A673 (cell line): ENCODE data around the gene CPLX3. TPM values are rescaled to one million over a fixed set of nuclear protein-coding genes. Genes with fewer than 3 reads are reported as not detected.
A peak's percentile ranks its signal among the peaks of the same experiment; 100 is the strongest.

Experiments
- BruUV-seq: library from RNA; stranded (reverse); fragments of 400-500 nt; replicated peaks from 2 replicates; lab custom pipeline; 2021; lab: Mats Ljungman, UMichigan
- CTCF ChIA-PET: fragments of 300-600 bp; sonication (Branson Sonifier 250); formaldehyde crosslinking; loops from one replicate; lab custom pipeline; 2022; ENCODE audit warnings: antibody characterized with exemption; lab: Charles Lee
- POLR2A ChIA-PET: fragments of 300-600 bp; sonication (Branson Sonifier 250); formaldehyde crosslinking; loops from one replicate; lab custom pipeline; 2022; ENCODE audit warnings: antibody characterized with exemption; ENCODE audit not compliant: low non-redundant PET; lab: Charles Lee
- DNase-seq: peaks from one replicate; pipeline ENCODE4 v3.0.0-alpha.2; 2015; ENCODE audit warnings: low spot score
- H3K27ac ChIP-seq: fragments of 200-600 bp; sonication (generic); 2 replicates; pipeline ENCODE4 v1.5.1; 2016; ENCODE audit warnings: mixed run types, low read depth, mild to moderate bottlenecking, mixed read lengths, antibody characterized with exemption, low read length; ENCODE audit not compliant: poor library complexity, severe bottlenecking
- H3K27me3 ChIP-seq: fragments of 200-600 bp; sonication (generic); replicated peaks from 2 replicates; pipeline ENCODE4 v1.6.1; 2017; ENCODE audit warnings: mixed run types, low read depth, mild to moderate bottlenecking, mixed read lengths, antibody characterized with exemption, low read length; ENCODE audit not compliant: insufficient read depth, poor library complexity
- H3K36me3 ChIP-seq: fragments of 200-600 bp; sonication (generic); 2 replicates; pipeline ENCODE4 v1.6.1; 2016; ENCODE audit warnings: mixed run types, mild to moderate bottlenecking, mixed read lengths, antibody characterized with exemption, low read length; ENCODE audit not compliant: insufficient read depth, poor library complexity, severe bottlenecking
- H3K4me1 ChIP-seq: fragments of 200-600 bp; sonication (generic); 2 replicates; pipeline ENCODE4 v1.6.1; 2017; ENCODE audit warnings: mixed run types, mild to moderate bottlenecking, mixed read lengths, antibody characterized with exemption, low read length; ENCODE audit not compliant: insufficient read depth, poor library complexity, severe bottlenecking
- H3K4me3 ChIP-seq: fragments of 200-600 bp; sonication (generic); 2 replicates; pipeline ENCODE4 v1.5.1; 2016; ENCODE audit warnings: low read depth, mixed run types, mild to moderate bottlenecking, mixed read lengths, low read length; ENCODE audit not compliant: poor library complexity, severe bottlenecking
- H3K9me3 ChIP-seq: fragments of 200-600 bp; sonication (generic); 2 replicates; pipeline ENCODE4 v1.6.1; 2016; ENCODE audit warnings: mixed run types, low read depth, mild to moderate bottlenecking, mixed read lengths, antibody characterized with exemption, low read length; ENCODE audit not compliant: poor library complexity, severe bottlenecking
- CTCF ChIP-seq: fragments of 300-800, 200-600 bp; sonication (generic); conservative IDR thresholded peaks from 2 replicates; pipeline ENCODE4 v1.5.1; 2017; ENCODE audit warnings: low read depth, mild to moderate bottlenecking, antibody characterized with exemption, low read length, moderate library complexity, mixed read lengths
- EZH2 ChIP-seq: fragments of 200-600 bp; sonication (generic); IDR thresholded peaks from 2 replicates; pipeline ENCODE4 v1.6.1; 2017; ENCODE audit warnings: borderline replicate concordance, low read depth, mild to moderate bottlenecking, mixed read lengths, antibody characterized with exemption, low read length; ENCODE audit not compliant: poor library complexity, severe bottlenecking
- intact Hi-C: fragments of 100-400 bp; cut with micrococcal nuclease; formaldehyde crosslinking; loops from one replicate; pipeline ENCODE4 v1.10.0; 2022; ENCODE audit not compliant: unreplicated experiment
- total RNA-seq: library from RNA; stranded (reverse); gene quantifications from 2 replicates; pipeline ENCODE4 v1.2.3, GENCODE V29; 2021

The CPLX3 gene
- total RNA-seq, 1 experiment from 2014 or later, result 0.17 TPM

DNA sequence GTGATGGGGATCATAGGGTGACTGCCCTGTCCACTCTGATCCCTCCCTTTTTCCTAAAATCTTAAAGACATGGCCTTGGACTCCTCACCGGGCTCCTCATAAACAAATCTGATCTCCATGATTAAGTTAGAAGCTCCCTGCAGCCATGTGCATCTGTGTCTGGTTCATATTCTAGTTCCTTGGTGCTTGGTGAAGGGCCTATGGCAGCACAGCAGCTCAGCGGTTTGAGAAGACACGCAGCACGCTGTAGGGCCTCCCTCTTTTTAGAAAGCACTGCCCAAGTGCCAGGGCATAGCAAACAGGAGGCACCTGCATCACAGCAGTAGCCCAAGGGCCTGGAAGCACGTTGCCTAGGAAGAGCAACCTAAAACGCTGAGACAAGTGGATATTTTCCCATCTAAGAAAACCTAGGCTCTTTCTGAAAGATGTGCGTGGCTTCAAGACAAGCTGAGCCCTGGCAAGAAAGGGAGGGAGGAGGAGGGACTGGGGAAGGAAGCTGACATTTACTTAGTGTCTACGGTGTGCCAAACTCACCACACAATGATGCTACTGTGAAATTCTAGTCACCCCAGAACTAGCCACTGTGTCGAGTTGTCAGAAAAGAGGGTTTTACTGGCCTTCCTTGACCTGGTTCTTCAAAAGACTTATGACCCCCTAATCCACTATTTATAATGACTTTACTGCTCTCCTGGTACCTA, 31.4 kb downstream of the CPLX3 start:
- no peaks in the 10 kb centered on the region for H3K27me3 ChIP-seq
- CTCF ChIA-PET, result no interaction called here
- H3K36me3 ChIP-seq, result peaks cover 17% of the 10 kb centered on the region
- no TSS peak for BruUV-seq
- no peak for DNase-seq
- intact Hi-C loops, result no loop called here
- TF ChIP-seq CTCF (no peak), EZH2 (no peak)
- H3K27ac ChIP-seq, result peak overlapping the region; percentile 30
- no peak overlapping the region for H3K4me3 ChIP-seq
- POLR2A ChIA-PET, result no interaction called here
- no peaks in the 10 kb centered on the region for H3K9me3 ChIP-seq
- H3K4me1 ChIP-seq, result no peaks in the 10 kb centered on the region

- ChIA-PET CTCF (interaction anchor here (0.6 kb wide), 1 partner anchor 22 kb away, joined by 4 read pairs; no protein-coding TSS in a partner anchor), POLR2A (no interaction called here)
- H3K4me1 ChIP-seq, result no peaks in the 10 kb centered on the region
- H3K27ac ChIP-seq, result peak overlapping the region; percentile 30
- H3K4me3 ChIP-seq, result no peak overlapping the region
- H3K9me3 ChIP-seq, result no peaks in the 10 kb centered on the region
- intact Hi-C loops, result no loop called here
- TF ChIP-seq CTCF, result no peak
- TF ChIP-seq EZH2, result no peak
- H3K27me3 ChIP-seq, result no peaks in the 10 kb centered on the region
- BruUV-seq, result no TSS peak
- H3K36me3 ChIP-seq, result peaks cover 12% of the 10 kb centered on the region
- no peak for DNase-seq
Measured at GRCh38 chr15:74858369-74858740, 31.9 kb downstream of the CPLX3 start.

DNA sequence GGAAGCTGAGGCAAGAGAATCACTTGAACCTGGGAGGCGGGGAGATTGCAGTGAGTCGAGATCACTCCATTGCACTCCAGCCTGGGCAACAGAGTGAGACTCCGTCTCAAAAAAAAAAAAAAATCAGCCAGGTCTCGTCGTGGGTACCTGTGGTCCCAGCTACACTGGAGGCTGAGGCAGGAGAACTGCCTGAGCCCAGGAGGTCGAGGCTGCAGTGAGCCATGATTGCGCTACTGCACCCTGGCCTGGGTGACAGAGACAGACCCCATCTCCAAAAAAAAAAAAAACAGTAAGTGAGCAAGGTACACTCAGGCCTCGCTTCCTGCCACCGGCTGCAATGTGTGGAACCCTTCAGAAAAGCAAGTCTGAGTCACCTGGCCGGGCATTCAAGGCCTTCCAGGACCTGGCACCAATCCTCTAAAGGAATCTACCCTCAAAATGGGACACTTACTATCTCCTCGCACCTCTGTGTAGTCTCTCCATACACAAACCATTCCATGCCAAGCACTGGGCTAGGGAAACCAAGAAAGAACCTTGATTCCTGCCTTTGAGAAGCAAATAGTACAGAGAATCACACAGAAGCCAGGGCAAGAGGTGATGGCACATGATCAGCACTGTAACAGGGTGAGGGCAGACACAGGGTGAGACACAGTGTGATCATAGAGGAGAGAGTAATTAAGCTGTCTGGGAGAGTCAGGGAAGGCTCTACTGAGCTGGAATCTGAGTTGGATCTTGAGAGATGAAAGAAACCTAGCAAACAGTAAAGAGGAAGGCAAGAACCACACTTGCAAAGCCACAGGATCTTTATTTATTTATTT, 37.0 kb downstream of the CPLX3 start:
- intact Hi-C loops, result no loop called here
- POLR2A ChIA-PET, result no interaction called here
- Histone ChIP-seq H3K27ac (no peak overlapping the region), H3K36me3 (peaks cover 12% of the 10 kb centered on the region), H3K4me3 (no peak overlapping the region), H3K27me3 (no peaks in the 10 kb centered on the region), H3K9me3 (peaks cover 7% of the 10 kb centered on the region), H3K4me1 (peaks cover 7% of the 10 kb centered on the region)
- DNase-seq, result no peak
- BruUV-seq, result no TSS peak
- CTCF ChIA-PET, result no interaction called here
- TF ChIP-seq CTCF, result no peak
- no peak for TF ChIP-seq EZH2
